Kidney (tissue), 14 donors: Measurements from ENCODE around the gene SYT1. TPM values are rescaled to one million over a fixed set of nuclear protein-coding genes. Genes with fewer than 3 reads are reported as not detected.

ENCODE experiments used
- DNase-seq, 5 donors: peaks; one replicate each; pipeline ENCODE4 v3.0.0-alpha.2; 2013 to 2020
- FAIRE-seq: peaks from 2 replicates; lab custom pipeline; 2012; peaks lifted over from hg19 to GRCh38; lab: Jason Lieb, UNC
- H3K27ac ChIP-seq, 2 donors: one replicate each; pipeline ENCODE4 v1.7.0; 2013; ENCODE audit warnings: low read depth in 2 of 2, low read length in 2 of 2, inconsistent platforms in 1 of 2
- H3K27me3 ChIP-seq: one replicate; pipeline ENCODE4 v1.7.1; 2013; ENCODE audit warnings: low read length, inconsistent platforms; ENCODE audit not compliant: control insufficient read depth, insufficient read depth
- H3K36me3 ChIP-seq, 3 donors: one replicate each; pipeline versions ENCODE4 v1.7.0 to v1.7.1; 2013; ENCODE audit warnings: low read length in 3 of 3, control low read depth in 1 of 3, inconsistent platforms in 1 of 3; ENCODE audit not compliant: insufficient read depth in 3 of 3, control insufficient read depth in 2 of 3
- H3K4me1 ChIP-seq, 3 donors: one replicate each; pipeline versions ENCODE4 v1.7.0 to v1.7.1; 2013; ENCODE audit warnings: low read length in 3 of 3, inconsistent platforms in 1 of 3, low read depth in 1 of 3; ENCODE audit not compliant: control insufficient read depth in 2 of 3, insufficient read depth in 2 of 3
- H3K4me3 ChIP-seq, 3 donors: one replicate each; pipeline versions ENCODE4 v1.7.0 to v1.8.1; 2013; ENCODE audit warnings: low read length in 3 of 3, control low read depth in 1 of 3, inconsistent platforms in 1 of 3
- H3K9ac ChIP-seq, 3 donors: one replicate each; pipeline versions ENCODE4 v1.7.0 to v1.7.1; 2013; ENCODE audit warnings: low read length in 3 of 3, control low read depth in 1 of 3, inconsistent platforms in 1 of 3
- H3K9me3 ChIP-seq, 3 donors: one replicate each; pipeline versions ENCODE4 v1.7.0 to v1.7.1; 2013; ENCODE audit warnings: low read length in 3 of 3, control low read depth in 1 of 3, inconsistent platforms in 1 of 3; ENCODE audit not compliant: control insufficient read depth in 2 of 3, insufficient read depth in 1 of 3
- intact Hi-C: fragments of 100-400 bp; cut with DNase I; formaldehyde crosslinking; loops from one replicate; pipeline ENCODE4 v1.11.1; 2022
- polyA plus RNA-seq: library from polyadenylated mRNA; stranded (reverse); fragments of 350-450 nt; fragmentation: Illumina TruSeq; extraction: RNeasy Lipid Tissue Mini Kit (QIAGEN cat#74804); gene quantifications from one replicate; pipeline ENCODE4 v1.2.3, GENCODE V29; 2014; ENCODE audit warnings: low read depth, low replicate concordance; ENCODE audit not compliant: insufficient read depth
- total RNA-seq: library from RNA; stranded (reverse); fragmentation: NEBNext Ultra II Directional; extraction: Animal tissue kit (Norgen Biotek cat#: 25700); gene quantifications from one replicate; pipeline ENCODE4 v1.2.1, GENCODE V29; 2021
- TF ChIP-seq, protein P1 (sequence below): IDR thresholded peaks from 3 replicates; pipeline ENCODE4 v1.5.1; 2012; ENCODE audit warnings: mild to moderate bottlenecking, moderate library complexity, borderline replicate concordance; ENCODE audit not compliant: insufficient read depth; ENCODE audit errors: extremely low read depth
- donor health status: control.
- donor health status: control.
- donor health status: control.
- donor health status: control.
- donor health status: control.
- donor health status: DM: yes; HTN: yes; CAD: no.
- donor health status: Normal renal cell carcinoma (clear cell type).

The SYT1 gene
- total and polyA plus RNA-seq, 2 donors from 2014 or later: 0.69 to 1.2 TPM

DNA sequence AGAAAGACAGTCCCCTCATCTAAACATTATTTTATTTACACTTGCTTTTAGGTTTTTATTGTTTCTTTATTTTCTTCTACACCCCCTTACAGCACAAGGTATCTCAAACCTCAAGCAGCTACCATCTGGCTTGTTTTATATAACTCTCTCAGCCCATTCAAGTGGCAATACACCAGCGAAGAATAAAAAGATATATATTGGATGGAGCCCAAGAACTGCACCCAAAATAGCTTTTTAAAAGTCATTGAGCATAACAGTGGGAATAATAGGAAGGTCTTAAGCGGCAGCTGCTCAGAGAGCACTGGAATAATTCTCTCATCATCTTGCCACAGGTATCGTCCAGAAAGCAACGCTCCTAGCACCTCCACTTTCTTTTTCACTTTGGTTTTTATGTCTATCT lies 322.5 kb downstream of the SYT1 start:
- no peaks in the 10 kb centered on the region for H3K9me3 ChIP-seq
- DNase-seq (no peak), FAIRE-seq (no peak)
- H3K4me1 ChIP-seq: no peaks in the 10 kb centered on the region
- TF ChIP-seq, protein P1, sequence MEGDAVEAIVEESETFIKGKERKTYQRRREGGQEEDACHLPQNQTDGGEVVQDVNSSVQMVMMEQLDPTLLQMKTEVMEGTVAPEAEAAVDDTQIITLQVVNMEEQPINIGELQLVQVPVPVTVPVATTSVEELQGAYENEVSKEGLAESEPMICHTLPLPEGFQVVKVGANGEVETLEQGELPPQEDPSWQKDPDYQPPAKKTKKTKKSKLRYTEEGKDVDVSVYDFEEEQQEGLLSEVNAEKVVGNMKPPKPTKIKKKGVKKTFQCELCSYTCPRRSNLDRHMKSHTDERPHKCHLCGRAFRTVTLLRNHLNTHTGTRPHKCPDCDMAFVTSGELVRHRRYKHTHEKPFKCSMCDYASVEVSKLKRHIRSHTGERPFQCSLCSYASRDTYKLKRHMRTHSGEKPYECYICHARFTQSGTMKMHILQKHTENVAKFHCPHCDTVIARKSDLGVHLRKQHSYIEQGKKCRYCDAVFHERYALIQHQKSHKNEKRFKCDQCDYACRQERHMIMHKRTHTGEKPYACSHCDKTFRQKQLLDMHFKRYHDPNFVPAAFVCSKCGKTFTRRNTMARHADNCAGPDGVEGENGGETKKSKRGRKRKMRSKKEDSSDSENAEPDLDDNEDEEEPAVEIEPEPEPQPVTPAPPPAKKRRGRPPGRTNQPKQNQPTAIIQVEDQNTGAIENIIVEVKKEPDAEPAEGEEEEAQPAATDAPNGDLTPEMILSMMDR: no peak
- no peak overlapping the region for H3K9ac ChIP-seq
- intact Hi-C loops: no loop called here
- H3K4me3 ChIP-seq: no peak overlapping the region
- H3K27ac ChIP-seq: no peak overlapping the region
- no peaks in the 10 kb centered on the region for H3K27me3 ChIP-seq
- no peaks in the 10 kb centered on the region for H3K36me3 ChIP-seq

DNA sequence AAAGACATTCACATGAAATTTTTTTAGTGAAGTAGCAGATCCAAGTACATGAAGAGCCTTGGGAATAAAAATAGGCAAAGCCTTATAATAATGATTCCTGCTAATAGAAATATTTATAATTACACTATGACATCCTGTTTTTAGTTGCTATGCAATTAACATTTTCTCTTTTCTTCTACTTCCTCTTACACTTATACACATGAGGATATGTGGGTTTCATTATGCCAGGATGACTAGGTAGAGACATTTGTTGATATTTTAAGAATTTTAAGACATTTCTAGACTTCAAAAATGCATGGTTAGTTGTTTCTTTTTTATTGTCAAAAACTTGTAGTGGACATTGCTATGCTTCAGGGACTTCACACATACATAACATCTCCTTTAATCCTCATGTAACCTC lies 326.8 kb downstream of the SYT1 start:
- FAIRE-seq (no peak), DNase-seq (no peak)
- Histone ChIP-seq H3K9ac (no peak overlapping the region), H3K36me3 (no peaks in the 10 kb centered on the region), H3K4me3 (no peak overlapping the region), H3K4me1 (no peaks in the 10 kb centered on the region), H3K27me3 (no peaks in the 10 kb centered on the region), H3K9me3 (no peaks in the 10 kb centered on the region), H3K27ac (no peak overlapping the region)
- TF ChIP-seq, protein P1: no peak
- intact Hi-C loops: no loop called here

DNA sequence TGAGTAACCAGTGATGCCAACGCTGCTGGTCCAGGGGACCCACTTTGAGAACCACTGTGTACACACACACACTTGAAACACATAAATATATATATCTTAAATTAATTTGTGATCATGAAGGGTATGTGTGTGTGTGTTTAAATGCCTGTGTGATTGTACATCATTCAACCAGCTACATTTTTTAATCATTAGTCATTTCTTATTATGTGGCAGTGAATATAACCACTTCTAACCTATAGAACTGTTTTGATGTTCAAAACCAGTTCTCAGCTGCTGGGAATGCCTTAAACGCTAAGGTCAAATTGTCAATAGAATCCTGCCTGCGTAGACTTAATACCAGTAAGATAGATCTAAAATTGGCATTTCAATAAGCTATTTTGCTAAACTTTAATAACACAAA lies 330.0 kb downstream of the SYT1 start:
- H3K9me3 ChIP-seq: no peaks in the 10 kb centered on the region
- FAIRE-seq: no peak
- TF ChIP-seq, protein P1: no peak

DNA sequence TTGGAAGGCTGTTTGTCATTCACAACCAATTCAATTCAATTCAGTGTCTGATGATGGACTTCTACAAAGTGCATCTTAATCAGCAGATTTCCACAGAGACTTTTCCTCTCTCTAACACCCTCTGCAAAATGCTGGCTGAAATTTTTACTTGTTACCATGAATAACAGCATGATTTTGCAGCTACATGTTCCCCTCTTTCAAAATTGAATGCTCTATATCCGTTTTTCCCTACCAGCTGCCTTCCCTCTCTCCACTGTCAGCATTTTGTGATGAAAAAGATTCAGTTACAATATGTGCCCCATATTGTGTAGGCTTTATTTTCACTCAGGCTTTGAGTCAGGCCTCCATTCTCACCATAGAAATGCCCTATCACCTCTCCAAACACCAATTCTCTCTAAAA lies 334.6 kb downstream of the SYT1 start:
- TF ChIP-seq, protein P1: no peak
- Histone ChIP-seq H3K4me1 (no peaks in the 10 kb centered on the region), H3K27me3 (no peaks in the 10 kb centered on the region), H3K4me3 (no peak overlapping the region), H3K9ac (no peak overlapping the region), H3K36me3 (no peaks in the 10 kb centered on the region), H3K27ac (no peak overlapping the region), H3K9me3 (no peaks in the 10 kb centered on the region)
- intact Hi-C loops: no loop called here
- DNase-seq: no peak
- FAIRE-seq: no peak

More for the DNA sequence above, 330.0 kb downstream of the SYT1 start:
- H3K36me3 ChIP-seq: no peaks in the 10 kb centered on the region
- H3K27ac ChIP-seq: no peak overlapping the region
- intact Hi-C loops: no loop called here
- no peak for DNase-seq
- H3K27me3 ChIP-seq: no peaks in the 10 kb centered on the region
- no peak overlapping the region for H3K9ac ChIP-seq
- H3K4me3 ChIP-seq: no peak overlapping the region
- no peaks in the 10 kb centered on the region for H3K4me1 ChIP-seq
